ENCODE measurements around the gene ZCCHC14.

DNA sequence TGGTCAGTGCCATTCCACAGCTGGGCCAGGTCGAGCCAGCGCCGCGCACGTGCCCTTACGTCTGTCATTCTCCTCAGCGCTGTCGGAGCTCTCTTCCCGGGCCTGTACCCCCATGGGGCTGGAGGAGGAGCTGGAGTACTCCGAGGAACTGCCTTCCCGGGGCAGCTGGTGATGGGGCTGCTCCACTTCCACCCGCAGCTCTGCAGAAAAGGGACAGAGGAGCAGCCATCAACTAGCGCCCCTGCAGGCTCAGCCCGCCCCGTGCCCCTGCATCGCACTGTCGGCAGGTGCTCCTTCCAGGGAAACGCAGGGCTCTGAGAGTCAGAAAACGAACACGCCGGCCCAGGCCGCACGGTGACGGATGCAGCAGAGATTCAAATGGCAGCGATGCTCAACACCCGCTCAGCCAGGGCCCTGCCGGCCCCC, 79.8 kb downstream of the ZCCHC14 start:
- no peak for TF ChIP-seq CTCF (IDR thresholded peaks at IDR 0.05; ENCODE audit: low read depth, low read length, poor library complexity, severe bottlenecking)
- no peak for TF ChIP-seq EZH2phosphoT487 (IDR thresholded peaks at IDR 0.05; ENCODE audit: borderline replicate concordance, low read length)

All from DOHH2 (cell line).